Measurements from ENCODE around the gene DHRS13.
"Not testable (repeated sequence)": the region's sequence is repeated elsewhere in the genome, so short reads cannot be mapped to it uniquely, and the experiment has no call there.

The DHRS13 gene

DNA sequence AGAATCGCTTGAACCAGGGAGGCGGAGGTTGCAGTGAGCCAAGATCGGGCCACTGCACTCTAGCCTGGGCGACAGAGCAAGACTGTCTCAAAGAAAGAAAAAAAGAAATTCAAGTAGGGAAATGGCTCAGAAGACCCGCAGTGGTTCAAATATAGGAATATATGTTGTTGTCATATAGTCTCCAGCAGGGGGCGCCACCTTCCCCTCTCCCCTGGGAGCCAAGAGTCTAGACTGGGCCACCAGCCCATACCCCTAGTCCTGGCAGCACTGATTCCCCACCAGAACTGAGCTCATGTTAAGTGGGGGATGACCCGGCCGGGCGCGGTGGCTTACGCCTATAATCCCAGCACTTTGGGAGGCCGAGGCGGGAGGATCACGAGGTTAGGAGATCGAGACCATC lies 54.2 kb downstream of the DHRS13 start:
- ATAC-seq = peak; percentile 85
- not testable (repeated sequence) for H3K9me3 Mint-ChIP-seq, H3K36me3 Mint-ChIP-seq, H3K27ac Mint-ChIP-seq, H3K4me3 Mint-ChIP-seq, H3K4me1 Mint-ChIP-seq
- DNase-seq (ENCODE audit: low spot score in 2 of 2) = peak; percentile 50 to 80

All from stimulated activated effector memory CD8-positive, alpha-beta T cell treated with anti-CD3 and anti-CD28 coated beads, Interleukin-12 subunit alpha, Interleukin-12 subunit beta, amount 100 ng/mL, for 72 hours (primary cell).